SK-N-SH (cell line): ENCODE results near the gene ZNF775. TPM values are rescaled to one million over a fixed set of nuclear protein-coding genes. Genes with fewer than 3 reads are reported as not detected.
A peak's percentile ranks its signal among the peaks of the same experiment; 100 is the strongest.

Source experiments
- CTCF ChIA-PET: fragments of 300-600, 350-600 bp; formaldehyde crosslinking; extraction: SDS; loops from one replicate; lab custom pipeline; 2021; lab: Yijun Ruan, JAX
- POLR2A ChIA-PET: fragments of 350-600 bp; sonication (Branson Sonifier 250); formaldehyde crosslinking; extraction: SDS; loops from one replicate; lab custom pipeline; 2020; ENCODE audit warnings: antibody characterized with exemption, inconsistent platforms; lab: Yijun Ruan, JAX
- DNase-seq: peaks from one replicate; pipeline ENCODE4 v3.0.0; 2012
- H2AFZ ChIP-seq: fragments of 200-600 bp; sonication (generic); 2 replicates; pipeline ENCODE4 v1.8.1; 2016; ENCODE audit warnings: antibody characterized with exemption, mild to moderate bottlenecking, low read depth
- H3F3A ChIP-seq: fragments of 200-600 bp; sonication (generic); replicated peaks from 2 replicates; pipeline ENCODE3; 2016; ENCODE audit warnings: antibody characterized with exemption, mild to moderate bottlenecking; ENCODE audit not compliant: insufficient read depth
- H3K27ac ChIP-seq, 2 experiments: fragments of 200-500 bp in 1 of 2; fragments of 200-600 bp in 1 of 2; sonication (Bioruptor generic) in 1 of 2; sonication (generic), shearing (Covaris generic) in 1 of 2; 2 replicates each; pipeline versions ENCODE4 v1.5.1 to v1.6.1; 2014 to 2016; ENCODE audit warnings: low read depth in 2 of 2, inconsistent platforms in 1 of 2, low read length in 1 of 2, mild to moderate bottlenecking in 1 of 2, mixed read lengths in 1 of 2
- H3K27me3 ChIP-seq: fragments of 200-600 bp; sonication (generic), shearing (Covaris generic); 2 replicates; pipeline ENCODE4 v1.6.1; 2016; ENCODE audit warnings: mixed run types; ENCODE audit not compliant: insufficient read depth
- H3K36me3 ChIP-seq, 2 experiments: fragments of 200-500 bp in 1 of 2; fragments of 200-600 bp in 1 of 2; sonication (Bioruptor generic) in 1 of 2; sonication (generic) in 1 of 2; replicated peaks in 1 of 2; 2 replicates each; pipeline versions ENCODE3 to v1.5.1; 2014 to 2016; ENCODE audit warnings: low read length in 1 of 2, mild to moderate bottlenecking in 1 of 2; ENCODE audit not compliant: insufficient read depth in 2 of 2, control insufficient read depth in 1 of 2
- H3K4me1 ChIP-seq, 2 experiments: fragments of 200-500 bp in 1 of 2; fragments of 200-600 bp in 1 of 2; sonication (Bioruptor generic) in 1 of 2; sonication (generic), shearing (Covaris generic) in 1 of 2; 2 replicates each; pipeline versions ENCODE4 v1.5.1 to v1.6.1; 2014 to 2016; ENCODE audit warnings: low read depth in 1 of 2, low read length in 1 of 2, mixed run types in 1 of 2; ENCODE audit not compliant: insufficient read depth in 2 of 2, control insufficient read depth in 1 of 2
- H3K4me2 ChIP-seq: fragments of 200-600 bp; sonication (generic), shearing (Covaris generic); 2 replicates; pipeline ENCODE4 v1.6.1; 2017; ENCODE audit warnings: mixed run types
- H3K4me3 ChIP-seq, 2 experiments: fragments of 200-500 bp in 1 of 2; fragments of 200-600 bp in 1 of 2; sonication (Bioruptor generic) in 1 of 2; sonication (generic), shearing (Covaris generic) in 1 of 2; 2 replicates each; pipeline versions ENCODE4 v1.5.1 to v1.8.1; 2014 to 2016; ENCODE audit warnings: low read depth in 2 of 2, inconsistent platforms in 1 of 2, low read length in 1 of 2, mild to moderate bottlenecking in 1 of 2, mixed read lengths in 1 of 2, moderate library complexity in 1 of 2
- H3K79me2 ChIP-seq: fragments of 200-600 bp; sonication (generic); 2 replicates; pipeline ENCODE4 v1.8.1; 2017; ENCODE audit warnings: mild to moderate bottlenecking; ENCODE audit not compliant: insufficient read depth
- H3K9ac ChIP-seq: fragments of 200-600 bp; sonication (generic); 2 replicates; pipeline ENCODE4 v1.6.1; 2017; ENCODE audit warnings: mixed run types
- H3K9me2 ChIP-seq: fragments of 200-600 bp; sonication (generic); 2 replicates; pipeline ENCODE4 v1.6.1; 2017; ENCODE audit warnings: mixed run types
- H3K9me3 ChIP-seq: fragments of 200-600 bp; sonication (generic); 2 replicates; pipeline ENCODE4 v1.6.1; 2017; ENCODE audit warnings: mixed run types, mild to moderate bottlenecking, moderate library complexity
- H4K20me1 ChIP-seq: fragments of 200-600 bp; sonication (generic); 2 replicates; pipeline ENCODE4 v1.6.1; 2017; ENCODE audit warnings: mild to moderate bottlenecking, mixed run types; ENCODE audit not compliant: insufficient read depth
- ELF1 ChIP-seq: IDR thresholded peaks from 2 replicates; pipeline ENCODE4 v1.4.0; 2012
- EP300 ChIP-seq, 2 experiments: IDR thresholded peaks; 2 replicates each; pipeline versions ENCODE4 v1.4.0 to v1.6.1; 2012; ENCODE audit warnings: borderline replicate concordance in 1 of 2, low read depth in 1 of 2, low read length in 1 of 2
- EZH2phosphoT487 ChIP-seq: fragments of 200-600 bp; sonication (generic); IDR thresholded peaks from 2 replicates; pipeline ENCODE4 v1.6.1; 2017; ENCODE audit warnings: low read depth, mixed run types, mild to moderate bottlenecking, antibody characterized with exemption, moderate library complexity, borderline replicate concordance
- FOXJ3 ChIP-seq: sonication (generic); formaldehyde crosslinking; IDR thresholded peaks from 2 replicates; pipeline ENCODE4 v1.5.1; 2020; ENCODE audit warnings: mild to moderate bottlenecking, missing genetic modification reagents
- FOXM1 ChIP-seq: IDR thresholded peaks from 2 replicates; pipeline ENCODE4 v1.4.0; 2012; ENCODE audit warnings: low read depth, mild to moderate bottlenecking
- GATA2 ChIP-seq: sonication (generic); formaldehyde crosslinking; IDR thresholded peaks from 2 replicates; pipeline ENCODE4 v1.5.0; 2020; ENCODE audit warnings: mild to moderate bottlenecking, missing genetic modification reagents
- JUND ChIP-seq: IDR thresholded peaks from 2 replicates; pipeline ENCODE4 v1.4.0; 2012
- MAX ChIP-seq: IDR thresholded peaks from 2 replicates; pipeline ENCODE4 v1.4.0; 2012; ENCODE audit warnings: low read depth
- MXI1 ChIP-seq: IDR thresholded peaks from 2 replicates; pipeline ENCODE4 v1.6.1; 2012; ENCODE audit warnings: mild to moderate bottlenecking, low read depth, low read length, improper control_type of control experiment
- NRF1 ChIP-seq: IDR thresholded peaks from 2 replicates; pipeline ENCODE4 v1.6.1; 2012; ENCODE audit warnings: low read depth, mild to moderate bottlenecking, low read length
- RAD21 ChIP-seq: IDR thresholded peaks from 2 replicates; pipeline ENCODE4 v1.6.1; 2012; ENCODE audit warnings: mild to moderate bottlenecking, low read length
- RCOR1 ChIP-seq: fragments of 150-350 bp; IDR thresholded peaks from 2 replicates; pipeline ENCODE4 v1.6.1; 2017; ENCODE audit warnings: antibody characterized with exemption, low read length
- REST ChIP-seq: IDR thresholded peaks from 2 replicates; pipeline ENCODE4 v1.6.1; 2012; ENCODE audit warnings: mild to moderate bottlenecking, low read depth, low read length, moderate library complexity
- SIN3A ChIP-seq: IDR thresholded peaks from 2 replicates; pipeline ENCODE4 v1.6.1; 2012; ENCODE audit warnings: low read depth, mild to moderate bottlenecking, low read length, moderate library complexity, borderline replicate concordance
- TAF1 ChIP-seq: IDR thresholded peaks from 2 replicates; pipeline ENCODE4 v1.6.1; 2012; ENCODE audit warnings: low read depth, mild to moderate bottlenecking, low read length, moderate library complexity, borderline replicate concordance
- TCF12 ChIP-seq: IDR thresholded peaks from 2 replicates; pipeline ENCODE4 v1.4.0; 2012
- TEAD4 ChIP-seq: IDR thresholded peaks from 2 replicates; pipeline ENCODE4 v1.4.0; 2012; ENCODE audit warnings: mild to moderate bottlenecking, borderline replicate concordance; ENCODE audit not compliant: insufficient read depth
- USF2 ChIP-seq: fragments of 150-350 bp; IDR thresholded peaks from 2 replicates; pipeline ENCODE4 v1.6.1; 2017; ENCODE audit warnings: antibody characterized with exemption, low read length, low read depth, borderline replicate concordance
- WGBS: methylation state at CpG from one replicate; pipeline ENCODE4 v1.1.6; 2017; ENCODE audit warnings: low lambda C conversion rate; 5-methylcytosine and 5-hydroxymethylcytosine counted together
- polyA plus RNA-seq, 3 experiments: library from polyadenylated mRNA; depleted of rRNA; stranded (reverse); fragments of >200 nt; gene quantifications; 2 replicates each; pipeline ENCODE4 v1.2.3, GENCODE V29; 2012
- TF ChIP-seq, protein P1 (sequence below): IDR thresholded peaks from 2 replicates; pipeline ENCODE4 v1.4.0; 2012; ENCODE audit warnings: low read depth, borderline replicate concordance

The ZNF775 gene
- polyA plus RNA-seq, 1 of the 3 experiments (the other 2 are of a cell fraction): 5.0 TPM

GRCh38 chr7:150368096-150368883 lies 10.8 kb upstream of the ZNF775 start, which contains the start of gene REPIN1 (continued):
- 0 out of 2 replicates have a peak, but pooled peaks have one; percentile 1 for TF ChIP-seq TCF12
- TF ChIP-seq TAF1: peak; percentile 84; the same call in 1 of the 2 replicates
- peak; percentile 87 for TF ChIP-seq USF2
- peak; percentile 53; the same call in 1 of the 2 replicates for TF ChIP-seq ELF1
- no peak for TF ChIP-seq JUND
- TF ChIP-seq, protein P1, sequence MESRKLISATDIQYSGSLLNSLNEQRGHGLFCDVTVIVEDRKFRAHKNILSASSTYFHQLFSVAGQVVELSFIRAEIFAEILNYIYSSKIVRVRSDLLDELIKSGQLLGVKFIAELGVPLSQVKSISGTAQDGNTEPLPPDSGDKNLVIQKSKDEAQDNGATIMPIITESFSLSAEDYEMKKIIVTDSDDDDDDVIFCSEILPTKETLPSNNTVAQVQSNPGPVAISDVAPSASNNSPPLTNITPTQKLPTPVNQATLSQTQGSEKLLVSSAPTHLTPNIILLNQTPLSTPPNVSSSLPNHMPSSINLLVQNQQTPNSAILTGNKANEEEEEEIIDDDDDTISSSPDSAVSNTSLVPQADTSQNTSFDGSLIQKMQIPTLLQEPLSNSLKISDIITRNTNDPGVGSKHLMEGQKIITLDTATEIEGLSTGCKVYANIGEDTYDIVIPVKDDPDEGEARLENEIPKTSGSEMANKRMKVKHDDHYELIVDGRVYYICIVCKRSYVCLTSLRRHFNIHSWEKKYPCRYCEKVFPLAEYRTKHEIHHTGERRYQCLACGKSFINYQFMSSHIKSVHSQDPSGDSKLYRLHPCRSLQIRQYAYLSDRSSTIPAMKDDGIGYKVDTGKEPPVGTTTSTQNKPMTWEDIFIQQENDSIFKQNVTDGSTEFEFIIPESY: no peak; the same call in 1 of the 2 replicates
- peak; percentile 47; the same call in 1 of the 2 replicates for TF ChIP-seq RCOR1
- TF ChIP-seq FOXM1: no peak
- peak; percentile 4; the same call in 1 of the 2 replicates for TF ChIP-seq RAD21
- TF ChIP-seq MAX: peak; percentile 96

- Histone ChIP-seq H3K27me3 (no peaks in the 10 kb centered on the region), H3K4me2 (peak overlapping the region; percentile 96), H3K9me3 (no peaks in the 10 kb centered on the region), H3K4me1 (peaks cover 11 to 35% of the 10 kb centered on the region in 2 experiments), H3K27ac (peak overlapping the region; percentile 72 to 96), H2AFZ (peak overlapping the region; percentile 100; the same call in 1 of the 2 replicates), H3F3A (peaks cover 10% of the 10 kb centered on the region), H3K9ac (peak overlapping the region; percentile 93), H3K79me2 (peaks cover 48% of the 10 kb centered on the region), H3K36me3 (peaks cover 9 to 39% of the 10 kb centered on the region in 2 experiments), H3K4me3 (peak overlapping the region; percentile 70 to 77), H4K20me1 (no peaks in the 10 kb centered on the region), H3K9me2 (no peaks in the 10 kb centered on the region)
- ChIA-PET CTCF (interaction anchor here (0.9 to 7.4 kb wide), 7 partner anchors 10 to 83 kb away, joined by 3 to 57 read pairs (median 5); partner anchors contain the start of genes ACTR3C, LRRC61 and ZNF775), POLR2A (interaction anchor here (0.8 to 3.1 kb wide), 19 partner anchors 9 to 858 kb away, joined by 3 to 43 read pairs (median 4); partner anchors contain the start of genes ABCF2, ACTR3C, LRRC61 and ZNF775)
- 2% methylated on average over 25 of the region's 58 CpGs for WGBS
- DNase-seq: peak; percentile 93
- TF ChIP-seq REST (no peak), TAF1 (peak; percentile 59; the same call in 1 of the 2 replicates), TEAD4 (0 out of 2 replicates have a peak, but pooled peaks have one; percentile 45), EZH2phosphoT487 (no peak), MXI1 (peak; percentile 66; the same call in 1 of the 2 replicates), EP300 (IDR thresholded peaks at IDR 0.05; ENCODE audit: borderline replicate concordance in 1 of 2, low read depth in 1 of 2, low read length in 1 of 2) (peak in 1 of 2 experiments; percentile 41; a peak in 1 of 4 replicates), FOXJ3 (CRISPR knock-in tag) (0 out of 2 replicates have a peak, but pooled peaks have one; percentile 38), NRF1 (peak; percentile 58), SIN3A (peak; percentile 59; the same call in 1 of the 2 replicates), TCF12 (peak; percentile 46), GATA2 (CRISPR knock-in tag) (no peak), MAX (no peak; the same call in none of the 2 replicates)
Measured at GRCh38 chr7:150368884-150369747, 10.0 kb upstream of the ZNF775 start.
